WTC11 (cell line): ENCODE results near the gene XKR8. TPM values are rescaled to one million over a fixed set of nuclear protein-coding genes. Genes with fewer than 3 reads are reported as not detected.

ENCODE experiments used
- ATAC-seq: fragments of 200-7000 bp; cut with Tn5 transposase; 2 replicates; pipeline ENCODE4 v1.10.0; 2021; ENCODE audit warnings: mild to moderate bottlenecking, moderate library complexity
- CTCF ChIA-PET: fragments of 300-600 bp; sonication (Branson Sonifier 250); formaldehyde crosslinking; loops from one replicate; lab custom pipeline; 2021; ENCODE audit warnings: antibody characterized with exemption; lab: Charles Lee
- POLR2A ChIA-PET: fragments of 350-600 bp; sonication (Branson Sonifier 250); formaldehyde crosslinking; loops from one replicate; lab custom pipeline; 2021; ENCODE audit warnings: antibody characterized with exemption; lab: Charles Lee
- DNase-seq: peaks from one replicate; pipeline ENCODE4 v3.0.0; 2021; ENCODE audit warnings: low spot score
- H3K27ac Mint-ChIP-seq: 2 replicates; pipeline ENCODE4 v1.8.0; 2021; ENCODE audit warnings: mixed read lengths
- H3K27me3 Mint-ChIP-seq: 2 replicates; pipeline ENCODE4 v1.8.0; 2021; ENCODE audit warnings: low read depth, mild to moderate bottlenecking, moderate library complexity, mixed read lengths
- H3K36me3 Mint-ChIP-seq: 2 replicates; pipeline ENCODE4 v1.8.0; 2021; ENCODE audit warnings: mixed read lengths
- H3K4me1 Mint-ChIP-seq: 2 replicates; pipeline ENCODE4 v1.8.0; 2022; ENCODE audit warnings: mixed read lengths
- H3K4me3 Mint-ChIP-seq: 2 replicates; pipeline ENCODE4 v1.8.0; 2021; ENCODE audit warnings: mild to moderate bottlenecking, moderate library complexity, mixed read lengths
- H3K9me3 Mint-ChIP-seq: 2 replicates; pipeline ENCODE4 v1.8.0; 2021; ENCODE audit warnings: mixed read lengths
- E2F1 ChIP-seq: sonication (generic); formaldehyde crosslinking; IDR thresholded peaks from 2 replicates; pipeline ENCODE4 v1.8.0; 2022; ENCODE audit warnings: mild to moderate bottlenecking, missing genetic modification reagents
- ETV6 ChIP-seq: sonication (generic); formaldehyde crosslinking; IDR thresholded peaks from 2 replicates; pipeline ENCODE4 v1.8.1; 2022; ENCODE audit warnings: mild to moderate bottlenecking, missing genetic modification reagents
- GABPB1 ChIP-seq: sonication (generic); formaldehyde crosslinking; IDR thresholded peaks from 2 replicates; pipeline ENCODE4 v1.8.1; 2023; ENCODE audit warnings: mild to moderate bottlenecking, missing genetic modification reagents
- NFATC4 ChIP-seq: fragments of 250-450 bp; sonication (Bioruptor Pico); IDR thresholded peaks from 2 replicates; pipeline ENCODE4 v1.9.0; 2021; ENCODE audit warnings: mild to moderate bottlenecking
- NFYB ChIP-seq: sonication (generic); formaldehyde crosslinking; conservative IDR thresholded peaks from 2 replicates; pipeline ENCODE4 v1.8.0; 2022; ENCODE audit warnings: low read depth, missing genetic modification reagents
- NR2C2 ChIP-seq: sonication (generic); formaldehyde crosslinking; IDR thresholded peaks from 2 replicates; pipeline ENCODE4 v1.8.0; 2022; ENCODE audit warnings: mild to moderate bottlenecking, missing genetic modification reagents
- OVOL2 ChIP-seq: fragments of 250-450 bp; sonication (Bioruptor Pico); IDR thresholded peaks from 2 replicates; pipeline ENCODE4 v1.9.0; 2021; ENCODE audit warnings: mild to moderate bottlenecking, borderline replicate concordance
- PRRX2 ChIP-seq: fragments of 250-450 bp; sonication (Bioruptor Pico); IDR thresholded peaks from 2 replicates; pipeline ENCODE4 v1.8.0; 2021; ENCODE audit warnings: mild to moderate bottlenecking
- STAT6 ChIP-seq: sonication (generic); formaldehyde crosslinking; conservative IDR thresholded peaks from 2 replicates; pipeline ENCODE4 v1.8.1; 2023; ENCODE audit warnings: mild to moderate bottlenecking, low read depth, missing genetic modification reagents, moderate library complexity
- TEAD1 ChIP-seq: sonication (generic); formaldehyde crosslinking; IDR thresholded peaks from 2 replicates; pipeline ENCODE4 v1.8.0; 2022; ENCODE audit warnings: mild to moderate bottlenecking, missing genetic modification reagents
- ZNF512 ChIP-seq: sonication (generic); formaldehyde crosslinking; IDR thresholded peaks from 2 replicates; pipeline ENCODE4 v1.8.1; 2022; ENCODE audit warnings: missing genetic modification reagents, borderline replicate concordance
- ZNF532 ChIP-seq: fragments of 250-450 bp; sonication (Bioruptor Pico); IDR thresholded peaks from 2 replicates; pipeline ENCODE4 v1.9.0; 2021; ENCODE audit warnings: mild to moderate bottlenecking, borderline replicate concordance
- ZSCAN18 ChIP-seq: fragments of 250-450 bp; sonication (Bioruptor Pico); IDR thresholded peaks from 2 replicates; pipeline ENCODE4 v2.1.2; 2022; ENCODE audit warnings: mild to moderate bottlenecking, moderate library complexity
- total RNA-seq: library from RNA; stranded (reverse); gene quantifications from 3 replicates; pipeline ENCODE4 v1.2.3, GENCODE V29; 2021
- TF ChIP-seq, protein P1 (sequence below): sonication (generic); formaldehyde crosslinking; IDR thresholded peaks from 2 replicates; pipeline ENCODE4 v1.8.0; 2023; ENCODE audit warnings: missing genetic modification reagents, mild to moderate bottlenecking, borderline replicate concordance

The XKR8 gene
- total RNA-seq, 1 experiment from 2014 or later: 15.5 TPM

GRCh38 chr1:27972141-27972540 lies 12.4 kb downstream of the XKR8 start:
- H3K9me3 Mint-ChIP-seq: no peaks in the 10 kb centered on the region
- peaks cover 3% of the 10 kb centered on the region; the same call in 1 of the 2 replicates for H3K36me3 Mint-ChIP-seq
- no peaks in the 10 kb centered on the region for H3K27me3 Mint-ChIP-seq
- no peaks in the 10 kb centered on the region for H3K4me1 Mint-ChIP-seq
- TF ChIP-seq ETV6 (CRISPR knock-in tag): no peak
- no peak for TF ChIP-seq STAT6 (CRISPR knock-in tag)
- TF ChIP-seq TEAD1 (CRISPR knock-in tag): no peak
- TF ChIP-seq ZNF512 (CRISPR knock-in tag): no peak
- TF ChIP-seq GABPB1 (CRISPR knock-in tag): no peak
- no peak for TF ChIP-seq ZSCAN18 (CRISPR knock-in tag)
- no peak for TF ChIP-seq ZNF532 (CRISPR knock-in tag)
- no peak for TF ChIP-seq E2F1 (CRISPR knock-in tag)
- no peak for TF ChIP-seq NFYB
- TF ChIP-seq PRRX2: no peak
- no peak for TF ChIP-seq NR2C2 (CRISPR knock-in tag)
- TF ChIP-seq OVOL2 (CRISPR knock-in tag): no peak
- no peak for TF ChIP-seq NFATC4 (CRISPR knock-in tag)
- TF ChIP-seq, protein P1, sequence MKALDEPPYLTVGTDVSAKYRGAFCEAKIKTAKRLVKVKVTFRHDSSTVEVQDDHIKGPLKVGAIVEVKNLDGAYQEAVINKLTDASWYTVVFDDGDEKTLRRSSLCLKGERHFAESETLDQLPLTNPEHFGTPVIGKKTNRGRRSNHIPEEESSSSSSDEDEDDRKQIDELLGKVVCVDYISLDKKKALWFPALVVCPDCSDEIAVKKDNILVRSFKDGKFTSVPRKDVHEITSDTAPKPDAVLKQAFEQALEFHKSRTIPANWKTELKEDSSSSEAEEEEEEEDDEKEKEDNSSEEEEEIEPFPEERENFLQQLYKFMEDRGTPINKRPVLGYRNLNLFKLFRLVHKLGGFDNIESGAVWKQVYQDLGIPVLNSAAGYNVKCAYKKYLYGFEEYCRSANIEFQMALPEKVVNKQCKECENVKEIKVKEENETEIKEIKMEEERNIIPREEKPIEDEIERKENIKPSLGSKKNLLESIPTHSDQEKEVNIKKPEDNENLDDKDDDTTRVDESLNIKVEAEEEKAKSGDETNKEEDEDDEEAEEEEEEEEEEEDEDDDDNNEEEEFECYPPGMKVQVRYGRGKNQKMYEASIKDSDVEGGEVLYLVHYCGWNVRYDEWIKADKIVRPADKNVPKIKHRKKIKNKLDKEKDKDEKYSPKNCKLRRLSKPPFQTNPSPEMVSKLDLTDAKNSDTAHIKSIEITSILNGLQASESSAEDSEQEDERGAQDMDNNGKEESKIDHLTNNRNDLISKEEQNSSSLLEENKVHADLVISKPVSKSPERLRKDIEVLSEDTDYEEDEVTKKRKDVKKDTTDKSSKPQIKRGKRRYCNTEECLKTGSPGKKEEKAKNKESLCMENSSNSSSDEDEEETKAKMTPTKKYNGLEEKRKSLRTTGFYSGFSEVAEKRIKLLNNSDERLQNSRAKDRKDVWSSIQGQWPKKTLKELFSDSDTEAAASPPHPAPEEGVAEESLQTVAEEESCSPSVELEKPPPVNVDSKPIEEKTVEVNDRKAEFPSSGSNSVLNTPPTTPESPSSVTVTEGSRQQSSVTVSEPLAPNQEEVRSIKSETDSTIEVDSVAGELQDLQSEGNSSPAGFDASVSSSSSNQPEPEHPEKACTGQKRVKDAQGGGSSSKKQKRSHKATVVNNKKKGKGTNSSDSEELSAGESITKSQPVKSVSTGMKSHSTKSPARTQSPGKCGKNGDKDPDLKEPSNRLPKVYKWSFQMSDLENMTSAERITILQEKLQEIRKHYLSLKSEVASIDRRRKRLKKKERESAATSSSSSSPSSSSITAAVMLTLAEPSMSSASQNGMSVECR (CRISPR knock-in tag): no peak
- TF ChIP-seq, all 79 proteins: peak for 0
- ATAC-seq: no peak
- ChIA-PET CTCF (interaction anchor here (0.5 to 1.1 kb wide), 3 partner anchors 32 to 115 kb away, joined by 3 to 5 read pairs (median 3); no protein-coding TSS in a partner anchor), POLR2A (interaction anchor here (1.0 kb wide), 1 partner anchor 10 kb away, joined by 4 read pairs; no protein-coding TSS in a partner anchor)
- H3K4me3 Mint-ChIP-seq: no peak overlapping the region
- no peak for DNase-seq
- no peak overlapping the region for H3K27ac Mint-ChIP-seq
